Measurements from ENCODE around the gene SULF2.

The SULF2 gene

DNA sequence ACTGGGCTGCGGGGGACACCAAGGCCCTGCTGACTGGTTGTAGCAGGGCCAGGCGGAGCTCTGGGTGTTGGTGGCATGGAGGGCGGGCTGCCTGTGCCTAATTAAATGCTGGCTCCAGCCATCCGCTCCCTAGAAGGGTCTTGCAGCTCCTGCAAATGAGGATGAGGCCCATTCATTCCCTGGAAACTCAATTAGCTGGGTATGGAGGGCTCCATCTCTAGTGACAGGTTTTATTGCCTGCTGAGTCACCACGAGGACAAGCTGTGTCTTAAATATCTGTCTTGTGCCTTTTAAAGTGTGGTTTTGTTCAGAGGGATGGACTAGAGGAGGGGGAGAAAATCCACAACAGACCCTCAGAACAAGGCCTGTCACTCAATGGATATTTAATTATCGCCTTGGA is 60.9 kb downstream of the SULF2 start:
- no peak for DNase-seq (ENCODE audit: low read depth in 1 of 2, low spot score in 1 of 2)
- Histone ChIP-seq H3K27ac (replicated peaks) (no peak overlapping the region), H3K27me3 (ENCODE audit: insufficient read depth, poor library complexity, severe bottlenecking) (no peaks in the 10 kb centered on the region), H3K4me3 (replicated peaks; ENCODE audit: insufficient read depth, low read length) (no peak overlapping the region)
- no peak for TF ChIP-seq POLR2AphosphoS5 (IDR thresholded peaks at IDR 0.05; ENCODE audit: low read depth)
- TF ChIP-seq, protein P1, sequence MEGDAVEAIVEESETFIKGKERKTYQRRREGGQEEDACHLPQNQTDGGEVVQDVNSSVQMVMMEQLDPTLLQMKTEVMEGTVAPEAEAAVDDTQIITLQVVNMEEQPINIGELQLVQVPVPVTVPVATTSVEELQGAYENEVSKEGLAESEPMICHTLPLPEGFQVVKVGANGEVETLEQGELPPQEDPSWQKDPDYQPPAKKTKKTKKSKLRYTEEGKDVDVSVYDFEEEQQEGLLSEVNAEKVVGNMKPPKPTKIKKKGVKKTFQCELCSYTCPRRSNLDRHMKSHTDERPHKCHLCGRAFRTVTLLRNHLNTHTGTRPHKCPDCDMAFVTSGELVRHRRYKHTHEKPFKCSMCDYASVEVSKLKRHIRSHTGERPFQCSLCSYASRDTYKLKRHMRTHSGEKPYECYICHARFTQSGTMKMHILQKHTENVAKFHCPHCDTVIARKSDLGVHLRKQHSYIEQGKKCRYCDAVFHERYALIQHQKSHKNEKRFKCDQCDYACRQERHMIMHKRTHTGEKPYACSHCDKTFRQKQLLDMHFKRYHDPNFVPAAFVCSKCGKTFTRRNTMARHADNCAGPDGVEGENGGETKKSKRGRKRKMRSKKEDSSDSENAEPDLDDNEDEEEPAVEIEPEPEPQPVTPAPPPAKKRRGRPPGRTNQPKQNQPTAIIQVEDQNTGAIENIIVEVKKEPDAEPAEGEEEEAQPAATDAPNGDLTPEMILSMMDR (IDR thresholded peaks at IDR 0.05; ENCODE audit: insufficient read depth, low read length) = no peak

DNA sequence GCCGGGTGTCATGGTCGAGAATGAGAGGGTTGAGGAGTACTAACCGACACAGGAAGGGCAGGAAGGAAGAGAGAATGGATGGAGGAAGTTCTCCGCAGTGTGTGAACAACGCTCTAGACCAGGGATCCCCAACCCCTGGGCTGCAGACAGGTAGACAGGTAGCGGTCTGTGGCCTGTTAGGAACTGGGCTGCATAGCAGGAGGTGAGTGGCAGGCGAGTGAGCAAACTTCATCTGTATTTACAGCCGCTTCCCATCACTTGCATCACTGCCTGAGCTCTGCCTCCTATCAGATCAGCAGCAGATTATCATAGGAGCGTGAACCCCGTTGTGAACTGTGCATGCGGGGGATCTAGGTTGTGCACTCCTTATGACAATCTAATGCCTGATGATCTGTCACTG is 62.0 kb downstream of the SULF2 start:
- Histone ChIP-seq H3K27ac (replicated peaks) (no peak overlapping the region), H3K4me3 (replicated peaks; ENCODE audit: insufficient read depth, low read length) (no peak overlapping the region), H3K27me3 (ENCODE audit: insufficient read depth, poor library complexity, severe bottlenecking) (no peaks in the 10 kb centered on the region)
- no peak for DNase-seq (ENCODE audit: low read depth in 1 of 2, low spot score in 1 of 2)
- TF ChIP-seq, protein P2, sequence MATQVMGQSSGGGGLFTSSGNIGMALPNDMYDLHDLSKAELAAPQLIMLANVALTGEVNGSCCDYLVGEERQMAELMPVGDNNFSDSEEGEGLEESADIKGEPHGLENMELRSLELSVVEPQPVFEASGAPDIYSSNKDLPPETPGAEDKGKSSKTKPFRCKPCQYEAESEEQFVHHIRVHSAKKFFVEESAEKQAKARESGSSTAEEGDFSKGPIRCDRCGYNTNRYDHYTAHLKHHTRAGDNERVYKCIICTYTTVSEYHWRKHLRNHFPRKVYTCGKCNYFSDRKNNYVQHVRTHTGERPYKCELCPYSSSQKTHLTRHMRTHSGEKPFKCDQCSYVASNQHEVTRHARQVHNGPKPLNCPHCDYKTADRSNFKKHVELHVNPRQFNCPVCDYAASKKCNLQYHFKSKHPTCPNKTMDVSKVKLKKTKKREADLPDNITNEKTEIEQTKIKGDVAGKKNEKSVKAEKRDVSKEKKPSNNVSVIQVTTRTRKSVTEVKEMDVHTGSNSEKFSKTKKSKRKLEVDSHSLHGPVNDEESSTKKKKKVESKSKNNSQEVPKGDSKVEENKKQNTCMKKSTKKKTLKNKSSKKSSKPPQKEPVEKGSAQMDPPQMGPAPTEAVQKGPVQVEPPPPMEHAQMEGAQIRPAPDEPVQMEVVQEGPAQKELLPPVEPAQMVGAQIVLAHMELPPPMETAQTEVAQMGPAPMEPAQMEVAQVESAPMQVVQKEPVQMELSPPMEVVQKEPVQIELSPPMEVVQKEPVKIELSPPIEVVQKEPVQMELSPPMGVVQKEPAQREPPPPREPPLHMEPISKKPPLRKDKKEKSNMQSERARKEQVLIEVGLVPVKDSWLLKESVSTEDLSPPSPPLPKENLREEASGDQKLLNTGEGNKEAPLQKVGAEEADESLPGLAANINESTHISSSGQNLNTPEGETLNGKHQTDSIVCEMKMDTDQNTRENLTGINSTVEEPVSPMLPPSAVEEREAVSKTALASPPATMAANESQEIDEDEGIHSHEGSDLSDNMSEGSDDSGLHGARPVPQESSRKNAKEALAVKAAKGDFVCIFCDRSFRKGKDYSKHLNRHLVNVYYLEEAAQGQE (IDR thresholded peaks at IDR 0.05; ENCODE audit: insufficient replicate concordance, low read depth) = no peak
- TF ChIP-seq POLR2AphosphoS5 (IDR thresholded peaks at IDR 0.05; ENCODE audit: low read depth) (no peak), GABPA (IDR thresholded peaks at IDR 0.05; ENCODE audit: low read depth) (no peak), SPI1 (IDR thresholded peaks at IDR 0.05; ENCODE audit: borderline replicate concordance, low read depth) (no peak)

DNA sequence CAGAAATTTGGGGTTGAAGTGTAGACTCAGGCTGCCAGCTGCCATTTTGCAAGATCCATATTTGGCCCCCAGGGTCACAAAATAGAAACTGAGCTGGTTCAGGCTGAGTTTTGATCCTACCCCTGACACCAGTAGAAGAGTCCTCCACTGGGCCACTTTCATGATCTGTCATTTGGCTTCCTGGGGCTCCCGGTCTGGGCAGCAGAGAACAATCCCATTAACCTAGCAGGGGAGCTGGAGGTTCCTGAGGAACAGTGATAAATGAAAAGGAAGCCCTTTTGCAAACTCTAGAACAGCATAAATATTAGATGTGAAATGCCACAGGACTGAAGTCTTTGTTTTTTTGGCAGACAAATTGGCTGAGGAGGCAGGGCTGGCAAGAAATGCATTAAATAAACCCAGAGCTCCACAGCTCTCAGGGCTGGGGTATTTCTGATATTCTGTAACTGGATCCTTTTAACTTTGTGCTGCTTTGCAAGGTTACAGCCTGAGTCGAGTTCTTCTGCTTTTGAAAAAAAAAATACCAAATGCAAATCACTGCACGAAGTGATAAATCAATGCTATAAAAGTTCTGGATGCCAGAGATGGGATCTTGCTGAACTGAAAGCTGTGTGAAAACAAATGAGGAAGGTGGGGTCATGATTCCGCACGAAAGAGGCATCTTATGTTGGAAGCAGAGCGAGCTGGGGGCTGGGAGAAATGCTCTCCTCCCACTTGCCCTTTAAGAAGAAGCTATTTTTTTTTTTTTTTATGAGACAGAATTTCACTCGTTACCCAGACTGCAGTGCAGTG is 64.4 kb downstream of the SULF2 start:
- H3K4me3 ChIP-seq (replicated peaks; ENCODE audit: insufficient read depth, low read length) = no peak overlapping the region
- no peak for DNase-seq (ENCODE audit: low read depth in 1 of 2, low spot score in 1 of 2)
- H3K27ac ChIP-seq (replicated peaks) = no peak overlapping the region
- TF ChIP-seq, protein P1 (IDR thresholded peaks at IDR 0.05; ENCODE audit: insufficient read depth, low read length) = no peak
- TF ChIP-seq, protein P2 (IDR thresholded peaks at IDR 0.05; ENCODE audit: insufficient replicate concordance, low read depth) = no peak
- TF ChIP-seq SPI1 (IDR thresholded peaks at IDR 0.05; ENCODE audit: borderline replicate concordance, low read depth) (no peak), POLR2AphosphoS5 (IDR thresholded peaks at IDR 0.05; ENCODE audit: low read depth) (no peak), GABPA (IDR thresholded peaks at IDR 0.05; ENCODE audit: low read depth) (no peak)
- no peaks in the 10 kb centered on the region for H3K27me3 ChIP-seq (ENCODE audit: insufficient read depth, poor library complexity, severe bottlenecking)

DNA sequence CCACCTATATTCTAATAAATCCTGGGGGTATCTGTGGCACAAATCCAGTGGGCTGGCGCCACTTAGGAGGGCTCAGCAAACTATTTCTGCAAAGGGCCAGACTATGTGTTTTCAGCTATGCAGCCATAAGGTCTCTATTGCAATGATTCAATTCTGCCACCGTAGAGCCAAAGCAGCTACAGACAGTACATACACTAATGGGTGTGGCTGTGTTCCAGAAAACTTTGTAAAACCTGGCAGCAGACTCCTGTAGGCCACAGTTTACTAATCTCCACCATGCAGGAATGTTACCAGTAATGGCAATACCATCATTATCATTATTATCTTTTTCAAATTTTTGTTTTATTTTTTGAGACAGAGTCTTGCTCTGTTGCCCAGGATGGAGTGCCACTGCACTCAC is 65.7 kb downstream of the SULF2 start:
- TF ChIP-seq SPI1 (IDR thresholded peaks at IDR 0.05; ENCODE audit: borderline replicate concordance, low read depth) = no peak
- no peak for TF ChIP-seq GABPA (IDR thresholded peaks at IDR 0.05; ENCODE audit: low read depth)
- TF ChIP-seq, protein P2 (IDR thresholded peaks at IDR 0.05; ENCODE audit: insufficient replicate concordance, low read depth) = no peak
- no peak for TF ChIP-seq POLR2AphosphoS5 (IDR thresholded peaks at IDR 0.05; ENCODE audit: low read depth)
- TF ChIP-seq, protein P1 (IDR thresholded peaks at IDR 0.05; ENCODE audit: insufficient read depth, low read length) = no peak
- Histone ChIP-seq H3K4me3 (replicated peaks; ENCODE audit: insufficient read depth, low read length) (no peak overlapping the region), H3K27ac (replicated peaks) (no peak overlapping the region), H3K27me3 (ENCODE audit: insufficient read depth, poor library complexity, severe bottlenecking) (no peaks in the 10 kb centered on the region)
- DNase-seq (ENCODE audit: low read depth in 1 of 2, low spot score in 1 of 2) = no peak
